DMS53 treated with DMSO at 0.1 percent for 48 hours (cell line): ENCODE data around the gene ZNF384.

Experiments used
- DNase-seq: peaks from one replicate; lab custom pipeline; 2025; ENCODE audit not compliant: unreplicated experiment; lab: John Stamatoyannopoulos, UW

ZNF384 gene

DNA sequence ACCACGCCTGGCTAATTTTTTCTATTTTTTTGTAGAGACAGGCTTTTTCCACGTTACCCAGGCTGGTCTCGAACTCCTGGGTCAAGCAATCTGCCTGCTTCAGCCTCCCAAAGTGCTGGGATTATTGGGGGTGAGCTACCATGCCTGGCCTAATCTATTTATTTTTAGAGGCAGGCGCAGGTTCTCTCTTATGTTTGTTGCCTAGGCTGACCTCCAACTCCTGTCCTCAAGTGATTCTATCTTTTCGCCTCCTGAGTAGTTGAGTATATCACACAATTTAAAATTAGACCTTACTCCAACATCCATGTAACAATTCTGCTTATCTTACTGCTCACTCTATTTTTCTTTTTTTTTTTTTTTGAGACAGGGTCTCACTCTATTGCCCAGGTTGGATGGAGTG, 35.2 kb downstream of the ZNF384 start:
- DNase-seq = no peak

DNA sequence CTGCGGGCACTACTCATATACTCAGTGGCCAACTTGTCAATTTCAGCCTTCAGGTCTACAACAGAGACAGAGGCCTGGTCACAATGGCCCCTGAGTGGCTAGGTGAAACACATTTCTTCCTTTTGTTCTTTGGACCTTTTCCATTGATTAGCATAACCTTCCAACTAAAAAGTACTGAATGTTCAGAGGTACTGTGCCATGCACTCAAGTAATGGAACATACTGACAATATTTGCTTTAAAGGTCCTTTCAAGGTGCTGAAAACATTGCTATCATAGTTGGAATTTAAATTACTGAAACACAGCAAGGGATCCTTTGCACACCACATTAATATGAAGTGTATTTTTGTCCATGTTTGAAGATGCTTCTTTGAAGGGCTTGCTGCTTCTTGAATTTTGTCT, 35.8 kb downstream of the ZNF384 start:
- no peak for DNase-seq

DNA sequence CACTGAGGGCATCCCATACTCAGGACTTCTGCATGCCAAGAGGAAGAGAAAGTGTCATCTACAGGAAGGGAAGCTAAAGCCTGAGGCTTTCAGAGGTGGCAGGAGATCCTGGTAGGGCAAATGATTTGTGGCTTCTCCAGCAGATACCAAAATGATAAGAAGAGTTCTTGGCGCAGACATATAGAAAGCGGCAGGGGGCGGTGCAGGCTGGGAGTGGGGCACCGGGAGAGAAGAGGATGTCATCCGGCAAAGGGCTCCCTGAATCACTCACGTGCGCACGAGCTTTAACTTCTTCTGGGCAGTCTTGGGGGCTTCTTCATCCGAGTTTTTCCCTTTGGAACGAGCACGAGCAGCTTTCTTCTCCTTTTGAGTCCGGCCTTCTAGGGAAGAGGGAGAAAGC, 36.8 kb downstream of the ZNF384 start:
- no peak for DNase-seq

DNA sequence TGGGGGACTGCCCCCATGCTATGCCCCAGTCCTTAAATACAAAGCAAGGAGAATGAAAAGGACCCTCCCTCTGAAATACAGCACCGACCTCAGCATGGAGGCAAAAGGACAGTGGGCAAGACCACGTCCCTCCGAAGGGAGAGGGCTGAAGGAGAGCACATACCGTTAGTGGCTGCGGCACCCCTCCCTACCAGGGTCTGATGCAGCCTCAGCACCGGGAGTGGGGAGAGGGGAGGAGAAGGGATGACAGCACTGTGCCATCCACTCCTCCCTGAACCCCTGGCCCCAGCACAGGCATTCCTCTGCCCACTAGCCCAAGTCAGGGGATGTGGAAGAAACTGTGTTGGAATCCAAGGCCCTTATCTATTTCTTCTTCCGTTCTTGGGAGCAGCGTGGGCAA, 38.3 kb downstream of the ZNF384 start:
- no peak for DNase-seq

DNA sequence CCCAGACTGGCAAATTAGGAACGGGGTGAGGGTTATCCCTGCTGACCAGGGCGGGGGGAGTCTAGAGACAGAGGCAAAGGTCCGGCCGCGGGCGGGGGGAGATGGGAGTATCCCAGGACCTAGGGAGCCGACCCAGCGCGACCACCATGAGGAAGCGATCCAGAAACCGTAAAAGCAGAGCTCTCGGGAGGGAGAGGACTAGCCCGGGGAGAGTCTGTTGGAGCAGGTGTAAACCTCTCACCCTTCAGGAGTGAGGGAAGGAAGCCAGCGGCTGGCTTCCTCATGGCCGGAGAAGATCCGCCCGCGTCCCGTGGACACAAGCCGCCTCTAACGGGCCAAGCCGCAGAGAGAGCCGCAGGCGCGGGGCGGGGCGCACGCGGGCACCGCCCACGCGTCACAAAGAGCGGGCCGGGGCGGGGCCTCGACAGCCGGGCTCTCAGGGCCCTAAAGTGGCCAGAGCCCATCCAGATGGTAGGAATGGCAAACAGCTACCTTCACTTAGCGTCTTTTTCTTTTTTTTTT, 42.0 kb downstream of the ZNF384 start, which contains the start of gene ACRBP:
ACRBP (minus strand) TSS at position 350 of the 522 bp plus-strand sequence; CDS start at position 284, 66 bp downstream.
- peak; percentile 39 for DNase-seq

DNA sequence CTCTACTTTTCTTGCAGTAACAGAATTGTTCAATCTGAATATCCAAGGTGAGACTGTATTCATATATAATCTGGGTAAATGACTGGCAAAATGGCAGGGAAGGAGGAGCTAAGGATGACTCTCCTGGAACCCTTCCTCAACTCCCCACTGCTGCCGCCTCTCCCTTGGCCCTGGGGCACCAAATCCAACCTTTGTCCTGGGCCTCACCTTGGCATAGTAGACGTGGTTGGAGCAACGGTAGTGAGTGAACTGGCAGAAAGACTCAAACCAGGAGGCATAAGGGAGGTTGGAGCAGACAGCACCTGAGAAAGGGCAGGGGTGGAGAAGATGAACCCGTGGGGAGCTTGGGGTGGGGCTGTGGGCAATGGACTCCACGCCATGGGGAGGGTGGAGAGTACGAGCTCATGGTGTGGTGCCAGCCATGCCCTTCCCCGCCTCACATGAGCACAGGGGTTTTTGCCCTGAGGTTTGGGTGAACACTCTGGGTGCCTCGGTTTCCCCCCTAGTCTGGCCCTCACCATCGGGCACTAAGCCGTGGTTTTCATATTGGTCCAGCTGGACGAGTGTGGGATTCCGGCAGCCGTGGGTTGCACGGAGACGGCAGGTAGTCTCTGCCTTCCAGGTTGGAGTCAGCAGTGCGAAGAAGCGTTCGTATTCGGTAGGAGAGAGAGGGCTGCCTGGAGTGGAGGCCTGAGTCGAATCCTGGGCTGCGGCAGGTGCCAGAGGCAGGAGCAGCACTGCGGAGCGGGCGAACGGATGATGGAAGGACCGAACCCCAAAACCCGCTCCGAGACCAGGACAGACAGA, 42.7 kb downstream of the ZNF384 start:
- DNase-seq = no peak

DNA sequence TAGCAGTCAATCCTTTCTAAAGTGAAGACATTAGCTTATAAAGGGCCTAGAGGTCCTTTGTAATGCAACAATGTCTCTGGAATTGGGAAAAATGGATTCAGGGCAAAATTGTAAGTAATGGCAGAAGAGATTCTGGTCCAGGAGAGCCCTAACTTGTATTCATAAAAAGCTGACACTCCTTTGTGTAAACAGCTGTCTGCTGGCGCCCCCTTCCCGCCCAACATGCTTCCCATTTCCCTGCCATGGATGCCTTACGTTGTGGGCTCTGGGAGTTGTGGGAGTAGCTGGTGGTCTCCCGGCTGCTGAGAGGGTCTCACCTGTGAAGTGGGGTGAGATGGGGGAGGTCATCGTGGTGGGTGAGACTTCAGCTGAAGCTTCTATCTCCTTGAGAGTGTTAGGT, 44.3 kb downstream of the ZNF384 start:
- no peak for DNase-seq

DNA sequence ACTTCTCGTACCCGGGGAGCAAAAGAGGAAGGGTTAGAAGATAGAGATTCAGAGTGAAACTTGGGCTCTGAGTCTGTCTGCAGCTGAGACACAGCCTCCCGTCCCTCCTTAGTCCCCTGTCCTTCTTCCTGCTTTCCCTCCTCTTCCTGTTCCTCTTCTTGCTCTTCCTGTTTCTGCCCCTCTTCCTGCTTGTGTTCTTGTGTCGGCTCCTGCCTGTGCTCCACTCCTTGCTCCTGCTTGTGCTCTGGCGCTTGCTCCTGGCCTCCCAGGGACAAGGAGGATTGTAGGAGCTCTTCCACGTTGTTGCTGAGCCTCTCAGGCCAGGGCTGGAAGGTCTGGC, 44.9 kb downstream of the ZNF384 start:
- DNase-seq = no peak

DNA sequence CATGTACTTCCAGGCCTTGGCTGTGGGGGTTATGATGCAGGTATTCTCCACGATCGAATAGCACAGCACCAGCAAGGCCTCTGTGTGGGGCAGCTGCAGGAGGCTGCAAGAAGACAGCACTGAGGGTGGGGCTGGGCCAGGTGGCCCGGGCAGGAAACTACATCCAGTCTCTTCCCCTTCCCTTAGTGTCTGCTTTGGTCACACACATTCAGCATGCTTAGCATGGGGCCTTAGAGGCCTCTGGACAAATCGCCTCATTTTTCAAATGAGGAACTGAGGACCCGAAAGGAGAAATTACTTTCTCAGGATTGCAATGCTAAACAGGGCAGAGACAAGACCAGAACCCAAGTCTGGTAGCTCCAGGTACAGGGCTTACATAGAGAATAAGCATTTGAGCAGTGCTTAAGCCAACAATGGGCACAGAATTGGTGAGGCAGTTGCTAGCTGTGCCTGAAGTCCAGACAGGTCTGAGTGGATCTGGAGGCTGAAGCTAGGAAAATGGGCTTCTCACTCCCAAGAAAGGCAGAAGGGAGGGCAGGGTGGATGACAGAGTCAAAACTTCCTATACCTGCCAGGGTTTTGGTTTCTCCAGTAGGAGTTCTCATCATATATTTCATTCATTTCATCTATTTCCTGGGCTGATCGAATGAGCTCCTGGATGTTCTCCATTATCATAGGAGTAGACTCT, 45.5 kb downstream of the ZNF384 start:
- DNase-seq = no peak

DNA sequence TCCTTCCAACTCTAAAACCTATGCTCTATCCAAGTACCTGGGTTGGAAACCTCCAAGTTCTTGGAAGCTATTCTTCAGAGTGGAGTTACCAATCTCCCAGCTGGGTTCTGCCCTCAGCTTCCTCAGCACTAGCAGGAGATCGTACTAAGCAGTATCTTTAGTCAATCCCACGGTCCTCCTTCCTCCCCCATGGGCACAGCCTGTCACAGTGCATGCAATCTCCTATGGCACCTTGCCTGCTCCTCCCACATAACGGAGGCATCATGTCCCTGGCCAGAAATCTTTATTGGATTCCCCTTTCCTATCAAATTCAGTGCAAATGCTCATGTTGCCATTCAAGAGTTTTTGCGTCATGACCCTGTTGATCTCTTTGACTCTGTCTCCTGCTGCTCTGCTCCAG, 48.0 kb downstream of the ZNF384 start:
- DNase-seq = no peak

DNA sequence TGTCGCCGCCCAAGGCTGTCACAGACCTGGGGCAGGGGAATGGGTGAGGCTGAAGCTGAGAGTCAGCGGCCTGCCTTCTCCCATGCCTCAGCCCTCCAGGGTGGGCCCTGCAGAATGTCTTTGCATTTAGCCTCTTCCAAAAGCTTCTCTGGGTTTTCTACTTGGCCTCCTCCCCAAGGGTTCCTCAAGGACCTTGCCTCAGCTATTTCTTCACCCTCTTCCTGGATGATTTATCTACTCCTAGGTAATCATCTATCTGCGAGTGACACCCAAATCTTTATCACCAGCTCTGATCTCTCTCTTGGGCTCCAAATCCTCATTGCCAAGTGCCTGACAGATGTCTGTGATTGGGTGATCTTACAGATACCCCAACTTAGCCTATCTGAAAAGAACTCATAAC, 48.7 kb downstream of the ZNF384 start:
- no peak for DNase-seq

DNA sequence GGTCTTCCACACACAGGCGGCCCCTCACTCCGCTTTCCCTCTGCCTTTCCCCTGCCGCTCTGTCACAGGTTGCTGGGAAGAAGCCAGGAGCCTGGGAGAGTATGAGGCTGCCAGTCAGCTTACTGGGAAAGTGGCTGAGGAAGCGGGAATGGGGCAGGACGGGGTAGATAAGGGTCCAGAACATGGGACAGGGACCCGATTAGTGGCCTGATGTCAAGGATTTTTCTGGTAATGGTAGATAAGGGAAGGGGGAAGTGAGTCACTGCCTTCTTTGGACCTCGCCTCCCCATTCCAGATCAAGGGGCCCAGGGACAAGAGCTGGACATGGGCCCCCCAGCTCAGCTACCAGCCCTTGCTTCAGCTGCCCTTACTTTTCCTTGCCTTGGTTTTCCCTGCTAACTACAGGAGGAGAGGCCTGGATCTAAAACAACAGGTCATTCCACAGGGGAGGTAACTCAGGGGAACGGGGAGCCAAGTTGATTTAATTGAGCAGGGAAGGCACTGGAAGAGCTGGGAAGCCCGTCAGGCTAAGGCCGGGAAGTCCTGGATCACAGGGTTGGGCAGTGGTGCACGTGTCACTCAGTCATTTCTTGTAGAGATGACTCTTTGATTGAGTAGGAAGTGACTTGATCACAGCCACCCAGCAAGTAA, 49.9 kb downstream of the ZNF384 start:
- no peak for DNase-seq

DNA sequence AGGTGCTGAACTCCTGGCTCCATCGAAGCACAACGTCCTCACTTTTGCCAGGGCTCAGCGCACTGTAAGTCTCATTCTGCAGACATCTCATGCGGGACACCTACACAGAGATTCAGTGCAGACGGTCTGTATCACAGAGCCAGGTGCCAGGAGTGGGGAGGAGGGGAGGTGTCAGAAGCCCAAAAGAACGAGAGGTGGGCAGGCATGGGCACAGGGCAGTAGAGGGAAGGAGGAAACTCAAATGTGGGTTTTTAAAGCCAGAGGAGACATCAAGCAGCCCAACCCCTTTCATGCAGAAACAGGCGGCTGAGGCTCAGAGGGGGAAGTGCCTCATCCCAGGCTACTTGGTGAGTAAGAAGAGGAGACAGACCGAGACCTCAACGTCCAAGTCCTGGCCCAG, 50.9 kb downstream of the ZNF384 start:
- DNase-seq = no peak

DNA sequence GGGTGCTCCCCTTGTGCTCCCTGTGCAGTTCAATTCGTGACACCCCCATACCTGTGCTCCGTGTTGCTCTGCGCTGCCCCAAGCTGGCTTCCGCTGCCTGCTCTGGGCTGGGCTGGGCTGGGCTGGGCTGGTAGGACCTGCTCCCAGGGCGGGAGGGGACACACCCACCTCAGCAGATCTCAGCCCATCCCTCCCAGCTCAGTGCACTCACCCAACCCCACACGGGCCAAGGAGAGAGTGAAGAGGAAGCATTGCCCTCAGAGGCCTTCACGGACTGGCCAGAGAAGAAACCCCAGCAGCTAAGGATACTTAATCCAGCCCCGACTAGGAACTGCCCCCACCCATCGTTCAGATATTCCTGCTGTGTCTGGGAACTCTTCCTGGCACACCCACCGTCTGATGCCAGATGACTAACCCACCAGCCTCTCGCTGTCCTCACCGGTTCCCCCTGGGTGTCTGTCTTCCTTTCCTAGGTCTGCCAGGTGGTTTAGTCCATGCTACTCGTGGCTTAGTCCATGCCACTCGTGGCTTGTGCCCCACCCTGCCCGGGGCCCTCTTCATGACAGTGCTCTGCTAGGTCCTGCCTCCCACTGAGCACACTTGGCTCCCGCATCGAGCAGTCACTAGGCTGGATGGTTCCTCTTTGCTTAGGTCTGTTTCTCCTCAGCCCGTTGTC, 53.2 kb downstream of the ZNF384 start, which contains the start of gene LPAR5:
LPAR5 (minus strand) TSS at position 104 of the 676 bp plus-strand sequence. CDS start 14,711 bp downstream, outside the sequence.
- DNase-seq = no peak

DNA sequence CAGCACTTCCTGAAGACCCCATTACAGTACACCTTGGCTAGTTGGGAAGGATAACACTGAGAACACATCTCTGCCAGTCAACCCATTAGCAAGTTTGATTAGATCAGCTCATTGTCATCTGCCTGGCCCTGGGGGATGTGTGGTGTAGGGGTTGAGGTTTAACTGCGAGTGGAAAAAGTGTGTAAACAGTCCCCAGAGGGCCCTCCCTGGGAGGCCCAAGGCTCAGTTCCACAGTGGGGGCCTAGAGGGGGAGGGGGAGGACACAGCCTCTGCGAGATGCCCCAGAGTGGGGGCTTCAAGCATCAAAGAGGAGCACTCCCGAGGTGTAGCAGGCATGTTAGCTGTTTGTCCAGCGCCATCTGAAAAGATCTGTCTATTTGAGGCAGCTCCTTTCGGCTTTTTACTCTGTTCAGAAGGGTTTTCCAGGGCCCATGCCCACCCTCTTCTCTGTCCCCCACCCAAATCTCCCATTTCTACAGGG, 53.8 kb downstream of the ZNF384 start:
- DNase-seq = no peak

DNA sequence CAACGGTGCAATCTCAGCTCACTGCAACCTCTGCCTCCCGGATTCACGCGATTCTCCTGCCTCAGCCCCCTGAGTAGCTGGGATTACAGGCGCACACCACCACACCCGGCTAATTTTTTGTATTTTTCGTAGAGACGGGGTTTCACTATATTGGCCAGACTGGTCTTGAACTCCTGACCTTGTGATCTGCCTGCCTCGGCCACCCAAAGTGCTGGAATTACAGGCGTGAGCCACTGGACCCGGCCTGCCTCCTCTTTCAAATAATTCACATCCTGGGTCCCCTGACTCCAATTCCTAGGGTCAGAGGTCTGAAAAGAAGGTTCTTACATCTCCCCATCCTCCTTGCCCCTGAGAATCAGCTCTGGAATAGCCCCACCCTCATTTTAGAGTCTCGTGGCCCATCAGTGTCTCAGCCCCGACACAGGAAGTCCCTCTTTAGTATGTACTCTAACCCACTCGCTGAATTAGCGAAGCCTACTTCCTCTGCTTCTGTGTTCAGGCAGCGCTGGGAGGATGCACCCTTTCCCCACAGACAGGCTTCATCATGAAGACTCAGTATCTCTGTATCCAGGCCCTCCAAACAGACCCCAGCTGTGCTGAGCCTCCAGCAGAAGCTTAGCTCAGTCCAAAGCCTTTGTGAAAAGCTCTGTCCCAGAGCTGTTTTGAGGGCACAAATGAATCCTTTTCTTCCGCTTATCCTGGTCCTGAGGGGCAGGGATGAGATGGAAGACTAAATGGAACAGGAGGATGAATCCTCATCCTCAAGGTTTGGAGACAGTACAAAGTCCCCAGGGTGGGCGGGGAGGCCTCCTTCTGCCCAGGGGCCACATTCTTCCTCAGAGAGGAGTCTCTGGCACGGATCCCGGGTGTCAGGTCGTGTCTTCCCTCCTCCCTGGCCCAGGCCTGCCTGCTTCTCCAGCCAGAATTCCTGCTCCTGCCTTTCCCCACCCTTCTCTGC, 56.9 kb downstream of the ZNF384 start:
- DNase-seq = peak; percentile 53

DNA sequence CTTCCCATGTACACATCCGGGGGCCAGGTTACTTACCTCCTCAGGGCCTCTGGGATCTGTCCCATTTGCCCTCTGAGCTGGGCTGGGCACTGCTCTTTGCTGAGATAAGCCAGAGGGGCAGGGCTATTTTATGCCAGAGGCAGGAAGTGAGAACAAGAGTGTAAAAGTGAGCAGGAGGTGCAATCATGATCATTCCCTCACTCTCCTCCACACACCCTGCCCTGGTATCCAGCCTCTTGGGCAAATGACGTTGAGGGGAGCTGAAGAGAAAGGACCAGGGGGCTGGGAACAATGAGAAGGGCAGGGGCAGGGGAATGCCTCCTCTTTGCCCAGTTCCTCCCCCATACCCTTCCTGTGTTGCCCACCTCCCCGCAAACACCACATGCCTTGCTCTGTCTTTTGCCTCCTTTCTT, 57.6 kb downstream of the ZNF384 start:
- DNase-seq = no peak

DNA sequence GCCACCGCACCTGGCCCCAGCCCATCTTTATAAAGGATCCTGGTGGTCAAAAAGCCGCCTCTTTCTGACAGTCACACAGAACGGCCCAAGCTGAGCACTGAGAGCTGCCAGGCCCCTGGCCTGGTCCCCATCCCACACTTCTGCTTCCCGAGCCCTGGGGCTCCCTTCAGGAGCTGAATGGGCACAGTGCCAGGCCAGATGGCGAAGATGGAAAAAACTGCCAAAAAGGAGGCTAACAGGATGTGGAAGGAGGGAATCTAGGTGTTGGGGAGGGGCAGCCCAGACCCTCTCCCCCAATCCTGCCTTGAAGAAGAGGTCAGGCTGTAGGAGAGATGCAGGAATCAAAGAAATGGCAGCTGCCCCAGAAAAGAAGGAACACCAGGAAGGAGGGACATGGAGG, 58.4 kb downstream of the ZNF384 start:
- no peak for DNase-seq

DNA sequence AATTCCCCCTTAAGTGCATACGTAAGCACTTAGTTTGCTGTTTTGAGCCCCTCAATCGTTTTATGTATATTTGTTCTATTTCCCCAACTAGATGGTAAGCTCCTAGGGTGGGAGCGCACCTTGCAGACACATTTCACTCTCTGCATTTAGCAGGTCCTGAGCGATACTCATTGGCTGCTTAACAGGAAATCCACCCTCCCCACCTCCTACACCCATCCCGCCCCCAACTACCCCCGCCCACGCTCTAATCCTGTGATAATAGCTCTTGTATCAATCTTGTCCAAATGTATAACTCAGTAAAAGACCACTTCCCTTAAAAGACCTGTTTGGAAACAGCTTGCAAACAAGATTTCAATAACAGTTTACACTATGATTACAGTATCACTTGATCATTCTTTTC, 61.6 kb downstream of the ZNF384 start:
- no peak for DNase-seq
